ENCODE measurements around the gene DSCAML1. TPM values are rescaled to one million over a fixed set of nuclear protein-coding genes. Genes with fewer than 3 reads are reported as not detected.

DSCAML1 gene
- total and polyA plus RNA-seq, 2 of the 8 experiments (the other 6 are each of a cell fraction or from before 2014, with no cell fraction given), result 0.19 to 0.24 TPM

DNA sequence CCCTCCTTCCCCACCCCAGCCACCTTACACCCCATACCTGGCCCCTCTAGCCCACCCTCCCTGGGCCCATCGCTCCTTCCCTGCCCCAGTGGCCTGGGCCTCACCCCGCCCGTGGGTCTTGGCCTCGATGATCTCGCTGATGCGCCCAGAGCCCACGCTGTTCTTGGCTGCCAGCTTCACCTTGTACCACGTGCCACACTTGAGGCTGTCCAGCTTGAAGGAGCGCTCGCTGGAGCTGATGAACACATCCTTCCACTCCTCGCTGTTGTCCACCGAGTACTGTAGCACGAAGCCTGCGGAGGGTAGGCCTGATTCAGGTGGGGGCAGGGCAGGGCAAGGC is 359.3 kb downstream of the DSCAML1 start:
- Histone ChIP-seq H4K8ac (ENCODE audit: extremely low read depth, insufficient read depth, low read length) (no peak overlapping the region), H3K23ac (ENCODE audit: insufficient read length) (no peak overlapping the region), H3K4me3 (ENCODE audit: extremely low read depth in 1 of 4, insufficient read depth in 2 of 4, low read depth in 3 of 4, low read length in 4 of 4) (no peak overlapping the region), H3K4ac (replicated peaks; ENCODE audit: insufficient read length, low read depth, low read length) (no peak overlapping the region), H3K9ac (replicated peaks in 1 of 4; ENCODE audit: extremely low read depth in 1 of 4, low read depth in 3 of 4, low read length in 3 of 4) (no peak overlapping the region), H3K18ac (ENCODE audit: extremely low read depth, low read length) (peak overlapping the region; percentile 60), H3K23me2 (ENCODE audit: low read depth, low read length) (peaks cover 11% of the 10 kb centered on the region), H3K14ac (ENCODE audit: insufficient read length) (no peak overlapping the region), H3K79me1 (ENCODE audit: low read depth, low read length) (no peaks in the 10 kb centered on the region), H3K79me2 (ENCODE audit: control insufficient read depth in 1 of 2, insufficient read depth in 2 of 2, low read length in 2 of 2) (no peaks in the 10 kb centered on the region; a peak in 1 of 4 replicates), H4K5ac (ENCODE audit: insufficient read length, low read depth, low read length) (no peak overlapping the region), H2AFZ (ENCODE audit: low read length) (no peak overlapping the region), H2AK5ac (ENCODE audit: low read depth, low read length) (no peak overlapping the region), H3K27ac (ENCODE audit: low read depth, low read length) (no peak overlapping the region), H3K27me3 (replicated peaks in 1 of 4; ENCODE audit: control insufficient read depth in 3 of 4, extremely low read depth in 1 of 4, insufficient read depth in 3 of 4, low read length in 3 of 4) (peaks cover 0 to under 1% (median 0%) of the 10 kb centered on the region in 4 experiments; a peak in 1 of 7 replicates), H3K36me3 (ENCODE audit: control insufficient read depth in 2 of 4, insufficient read depth in 4 of 4, low read length in 3 of 4) (no peaks in the 10 kb centered on the region), H2BK15ac (ENCODE audit: low read length) (peak overlapping the region; percentile 95; the same call in 1 of the 2 replicates), H2BK120ac (replicated peaks; ENCODE audit: low read depth, low read length) (no peak overlapping the region), H2BK5ac (ENCODE audit: low read depth, low read length) (no peak overlapping the region; the same call in 1 of the 2 replicates), H3K9me3 (ENCODE audit: insufficient read depth in 2 of 2, low read depth in 1 of 2, low read length in 1 of 2) (no peaks in the 10 kb centered on the region), H3K4me2 (ENCODE audit: insufficient read depth in 1 of 2, low read depth in 2 of 2, low read length in 2 of 2) (no peak overlapping the region), H2BK12ac (ENCODE audit: low read depth, low read length) (peak overlapping the region; percentile 68; the same call in 1 of the 2 replicates), H4K91ac (replicated peaks; ENCODE audit: insufficient read length, low read length) (no peak overlapping the region), H2BK20ac (ENCODE audit: low read length) (peak overlapping the region; percentile 97; the same call in 1 of the 2 replicates), H3K56ac (replicated peaks; ENCODE audit: insufficient read length, low read depth, low read length) (no peak overlapping the region), H3K4me1 (replicated peaks in 1 of 4; ENCODE audit: control insufficient read depth in 3 of 4, insufficient read depth in 4 of 4, low read length in 3 of 4) (peaks cover 0 to 8% (median 2%) of the 10 kb centered on the region in 4 experiments; a peak in 4 of 7 replicates), H4K20me1 (replicated peaks in 1 of 2; ENCODE audit: control insufficient read depth in 1 of 2, insufficient read depth in 2 of 2, low read length in 2 of 2) (peaks cover 0 to 5% of the 10 kb centered on the region in 2 experiments)
- POLR2A ChIA-PET (ENCODE audit: partially characterized antibody), result interaction anchor here (1.1 kb wide), 1 partner anchor 9 kb away, joined by 3 read pairs; no protein-coding TSS in a partner anchor
- FAIRE-seq (no peak), DNase-seq (ENCODE audit: low read depth in 1 of 2, low spot score in 2 of 2) (no peak)
- CTCF ChIA-PET (ENCODE audit: partially characterized antibody), result interaction anchor here (0.5 to 2.4 kb wide), 3 partner anchors 9 to 193 kb away, joined by 3 to 15 read pairs (median 3); no protein-coding TSS in a partner anchor
- TF ChIP-seq RBBP5 (IDR thresholded peaks at IDR 0.05; ENCODE audit: borderline replicate concordance, low read depth, low read length) (no peak), ASH2L (IDR thresholded peaks at IDR 0.05; ENCODE audit: low read length) (no peak), CREB1 (IDR thresholded peaks at IDR 0.05) (no peak), GABPA (IDR thresholded peaks at IDR 0.05; ENCODE audit: borderline replicate concordance, insufficient read depth, low read length) (no peak), NANOG (IDR thresholded peaks at IDR 0.05; ENCODE audit: insufficient read depth, low read depth, low read length, poor library complexity, severe bottlenecking) (no peak)
- WGBS, 2 experiments (ENCODE audit: extremely low coverage in 1 of 2, insufficient coverage in 1 of 2, insufficient read length in 1 of 2, insufficient replicate concordance in 2 of 2, low coverage in 1 of 2, low lambda C conversion rate in 2 of 2, missing lambda C conversion rate in 1 of 2), result 82% methylated on average over 9 of the region's 14 CpGs; no CpG with 5 or more reads in 1 of the 2 experiments

All from H1 (cell line).